HG03571 (cell line): ENCODE measurements around the gene MUC4.

Experiments used
- ATAC-seq: cut with Tn5 transposase; IDR thresholded peaks from one replicate; pipeline ENCODE4 v1.9.1; 2021; ENCODE audit not compliant: unreplicated experiment

MUC4 gene, protein sequence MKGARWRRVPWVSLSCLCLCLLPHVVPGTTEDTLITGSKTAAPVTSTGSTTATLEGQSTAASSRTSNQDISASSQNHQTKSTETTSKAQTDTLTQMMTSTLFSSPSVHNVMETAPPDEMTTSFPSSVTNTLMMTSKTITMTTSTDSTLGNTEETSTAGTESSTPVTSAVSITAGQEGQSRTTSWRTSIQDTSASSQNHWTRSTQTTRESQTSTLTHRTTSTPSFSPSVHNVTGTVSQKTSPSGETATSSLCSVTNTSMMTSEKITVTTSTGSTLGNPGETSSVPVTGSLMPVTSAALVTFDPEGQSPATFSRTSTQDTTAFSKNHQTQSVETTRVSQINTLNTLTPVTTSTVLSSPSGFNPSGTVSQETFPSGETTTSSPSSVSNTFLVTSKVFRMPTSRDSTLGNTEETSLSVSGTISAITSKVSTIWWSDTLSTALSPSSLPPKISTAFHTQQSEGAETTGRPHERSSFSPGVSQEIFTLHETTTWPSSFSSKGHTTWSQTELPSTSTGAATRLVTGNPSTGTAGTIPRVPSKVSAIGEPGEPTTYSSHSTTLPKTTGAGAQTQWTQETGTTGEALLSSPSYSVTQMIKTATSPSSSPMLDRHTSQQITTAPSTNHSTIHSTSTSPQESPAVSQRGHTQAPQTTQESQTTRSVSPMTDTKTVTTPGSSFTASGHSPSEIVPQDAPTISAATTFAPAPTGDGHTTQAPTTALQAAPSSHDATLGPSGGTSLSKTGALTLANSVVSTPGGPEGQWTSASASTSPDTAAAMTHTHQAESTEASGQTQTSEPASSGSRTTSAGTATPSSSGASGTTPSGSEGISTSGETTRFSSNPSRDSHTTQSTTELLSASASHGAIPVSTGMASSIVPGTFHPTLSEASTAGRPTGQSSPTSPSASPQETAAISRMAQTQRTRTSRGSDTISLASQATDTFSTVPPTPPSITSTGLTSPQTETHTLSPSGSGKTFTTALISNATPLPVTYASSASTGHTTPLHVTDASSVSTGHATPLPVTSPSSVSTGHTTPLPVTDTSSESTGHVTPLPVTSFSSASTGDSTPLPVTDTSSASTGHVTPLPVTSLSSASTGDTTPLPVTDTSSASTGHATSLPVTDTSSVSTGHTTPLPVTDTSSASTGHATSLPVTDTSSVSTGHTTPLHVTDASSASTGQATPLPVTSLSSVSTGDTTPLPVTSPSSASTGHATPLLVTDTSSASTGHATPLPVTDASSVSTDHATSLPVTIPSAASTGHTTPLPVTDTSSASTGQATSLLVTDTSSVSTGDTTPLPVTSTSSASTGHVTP (N-terminal part only)

DNA sequence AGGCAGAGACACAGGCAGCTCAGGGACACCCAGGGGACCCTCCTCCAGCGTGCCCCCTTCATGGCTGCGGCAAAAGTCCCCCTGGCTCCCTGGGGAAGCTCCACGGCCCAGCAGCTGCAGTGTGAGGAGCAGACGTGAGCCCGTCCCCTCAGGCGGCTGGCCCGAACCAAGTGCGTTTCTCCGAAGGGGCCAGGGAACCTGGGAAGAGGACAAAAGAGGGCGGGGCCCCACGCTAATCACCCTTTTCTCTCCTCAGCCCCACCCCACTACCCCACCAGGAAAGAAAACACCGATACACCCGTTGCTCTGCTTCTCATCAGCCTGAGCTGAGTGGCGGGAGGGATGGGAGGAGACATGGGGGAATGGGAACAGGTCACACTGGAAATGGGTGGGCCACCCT, at the start of gene MUC4:
MUC4 (minus strand) TSS at position 174 of the 400 bp plus-strand sequence; CDS start at position 62, 112 bp downstream.
- no peak for ATAC-seq

DNA sequence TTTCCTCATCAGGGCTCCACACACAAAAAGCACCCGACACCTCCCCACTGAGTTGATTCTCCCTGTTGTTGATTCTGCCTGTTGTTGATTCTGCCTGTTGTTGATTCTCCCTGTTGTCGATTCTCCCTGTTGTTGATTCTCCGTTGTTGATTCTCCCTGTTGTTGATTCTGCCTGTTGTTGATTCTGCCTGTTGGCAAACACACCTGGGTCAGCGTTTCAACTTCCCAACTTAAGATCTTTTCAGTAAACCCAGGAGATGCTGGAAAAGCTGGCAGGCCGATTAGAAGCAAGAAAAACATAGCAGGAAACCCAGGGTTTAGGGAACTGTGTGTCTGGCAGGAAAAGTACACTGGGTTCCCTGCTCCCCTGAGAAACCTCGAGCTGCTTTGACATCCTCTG, 48.7 kb upstream of the MUC4 start:
- ATAC-seq: no peak

DNA sequence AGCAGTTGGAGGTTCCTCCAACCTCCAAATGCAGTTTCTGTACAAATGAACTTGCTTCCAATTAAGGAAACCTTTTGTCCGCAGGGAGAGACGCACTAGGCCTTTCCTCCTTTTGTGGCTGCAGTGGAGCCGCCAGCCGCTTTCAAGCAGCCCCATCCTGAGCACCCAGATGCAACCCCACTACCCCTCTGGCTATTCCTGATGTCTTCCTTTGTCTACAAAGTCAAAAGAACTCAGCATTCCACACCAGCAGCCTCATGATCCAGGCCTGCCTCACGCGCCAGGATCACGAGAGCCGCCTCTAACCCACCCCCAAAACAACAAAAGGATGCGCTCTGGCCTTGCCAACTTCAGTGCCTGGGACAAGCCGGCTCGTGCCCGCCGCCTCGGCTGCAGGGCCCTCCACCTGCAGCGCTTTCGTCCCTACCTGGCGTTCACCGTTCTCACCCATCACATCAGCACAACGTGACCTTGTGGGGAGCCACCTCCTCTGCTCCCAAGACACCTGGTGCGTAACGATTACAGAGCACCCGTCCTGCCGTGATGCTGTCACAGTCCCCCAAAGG, 48.2 kb upstream of the MUC4 start:
- no peak for ATAC-seq

DNA sequence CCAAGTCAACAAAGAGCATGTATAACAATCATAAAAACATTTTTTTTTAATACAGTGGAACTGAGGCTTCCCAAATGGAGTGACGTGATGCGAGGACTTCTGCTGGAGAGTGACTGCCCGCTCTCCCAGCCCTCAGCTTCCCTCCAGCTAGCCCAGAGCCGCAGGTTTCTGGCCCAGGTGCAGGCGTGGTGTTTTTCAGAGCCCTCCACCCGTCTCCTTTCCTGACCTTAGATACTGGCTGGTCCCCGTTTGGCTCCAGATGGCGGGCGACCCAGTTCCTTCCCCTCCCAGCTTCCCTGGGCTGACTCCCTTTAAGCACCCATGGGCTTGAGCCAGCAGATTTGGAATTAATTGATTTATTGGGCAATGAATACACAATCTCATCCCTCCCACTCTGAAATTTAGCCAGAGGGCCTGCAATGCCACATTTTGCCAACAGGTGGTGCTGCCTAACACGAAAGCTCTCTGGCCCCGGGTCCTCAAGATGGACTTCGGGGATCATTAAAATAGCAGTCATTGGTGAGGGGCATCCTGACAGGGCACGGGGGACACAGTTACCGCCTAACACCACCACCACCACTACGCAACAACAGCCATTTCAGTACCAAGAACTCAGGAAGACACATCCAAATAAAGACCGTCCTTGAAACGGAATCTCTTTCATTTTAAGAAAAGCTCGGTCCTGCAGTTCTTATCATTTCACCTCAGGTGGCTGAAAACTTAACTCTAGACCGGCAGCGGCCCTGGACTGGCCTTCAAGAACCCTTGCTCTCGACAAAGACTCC, 47.5 kb upstream of the MUC4 start:
- ATAC-seq: no peak

DNA sequence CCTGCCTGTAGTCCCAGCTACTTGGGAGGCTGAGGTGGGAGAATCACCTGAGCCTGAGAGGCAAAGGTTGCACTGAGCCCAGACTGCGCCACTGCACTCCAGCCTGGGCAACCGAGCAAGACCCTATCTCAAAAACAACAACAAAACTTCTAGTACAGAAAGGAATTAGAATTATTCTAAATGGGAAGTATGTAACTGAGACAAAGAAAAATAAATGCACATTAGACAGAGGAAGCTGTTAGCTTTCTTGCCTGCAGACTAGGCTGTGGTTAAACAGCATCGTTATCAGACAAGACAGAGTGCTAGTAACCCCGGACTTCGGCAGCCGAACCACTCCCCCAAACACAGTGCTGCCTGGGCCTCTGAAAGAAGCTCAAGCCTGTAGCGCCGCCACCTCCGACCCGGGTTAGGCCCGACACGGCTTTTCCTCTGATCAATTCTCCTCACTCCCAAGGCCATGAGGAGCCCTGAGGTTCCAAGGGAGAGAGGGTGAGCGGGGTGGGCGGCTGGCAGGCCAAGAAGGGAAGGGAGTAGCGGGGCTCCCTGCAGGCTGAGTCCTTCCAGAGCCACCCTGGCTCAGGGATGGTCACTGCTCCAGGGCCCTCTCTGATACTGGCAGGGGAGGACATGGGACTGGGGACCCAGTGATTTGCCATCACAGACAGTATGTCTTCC, 44.8 kb upstream of the MUC4 start:
- no peak for ATAC-seq

DNA sequence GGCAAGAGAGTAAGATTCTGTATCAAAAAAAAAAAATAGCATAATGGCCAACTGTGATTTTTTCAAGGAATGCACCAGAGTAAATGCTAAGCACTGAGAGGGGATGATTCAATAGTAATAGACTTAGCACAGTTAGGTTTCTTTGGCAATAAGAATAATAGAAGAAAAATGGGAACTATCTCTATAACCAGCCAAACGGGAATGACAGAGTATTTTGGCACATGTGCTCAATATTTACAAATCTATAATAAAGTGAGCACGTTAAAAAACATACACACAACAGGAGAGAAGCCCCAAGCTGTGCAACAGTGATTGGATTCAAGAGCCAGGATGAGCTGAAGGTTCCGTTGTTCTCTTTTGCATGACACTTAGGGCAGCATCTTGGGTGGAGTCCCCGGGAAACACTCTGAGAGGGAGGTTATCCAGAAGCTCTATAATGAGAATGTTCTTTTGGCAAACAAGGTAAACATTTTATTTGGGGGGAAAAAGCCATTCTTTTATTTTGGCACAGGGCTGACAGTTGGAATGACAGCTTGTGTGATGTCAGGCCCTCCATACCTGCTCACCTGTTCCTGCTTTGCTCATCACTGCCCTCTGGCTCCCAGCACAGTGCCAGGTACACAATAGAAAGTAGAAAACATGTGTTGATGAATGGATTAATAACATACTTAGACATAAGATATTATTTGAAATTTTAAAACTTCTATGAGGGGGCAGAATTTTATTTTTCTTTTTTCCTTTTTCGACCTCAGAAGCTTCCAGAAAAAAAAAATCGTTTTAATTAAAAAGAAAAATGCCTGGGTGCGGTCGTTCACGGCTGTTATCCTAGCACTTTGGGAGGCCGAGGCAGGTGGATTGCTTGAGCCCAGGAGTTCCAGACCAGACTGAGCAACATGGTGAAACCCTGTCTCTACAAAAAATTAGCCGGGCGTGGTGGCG, 44.0 kb upstream of the MUC4 start:
- no peak for ATAC-seq

DNA sequence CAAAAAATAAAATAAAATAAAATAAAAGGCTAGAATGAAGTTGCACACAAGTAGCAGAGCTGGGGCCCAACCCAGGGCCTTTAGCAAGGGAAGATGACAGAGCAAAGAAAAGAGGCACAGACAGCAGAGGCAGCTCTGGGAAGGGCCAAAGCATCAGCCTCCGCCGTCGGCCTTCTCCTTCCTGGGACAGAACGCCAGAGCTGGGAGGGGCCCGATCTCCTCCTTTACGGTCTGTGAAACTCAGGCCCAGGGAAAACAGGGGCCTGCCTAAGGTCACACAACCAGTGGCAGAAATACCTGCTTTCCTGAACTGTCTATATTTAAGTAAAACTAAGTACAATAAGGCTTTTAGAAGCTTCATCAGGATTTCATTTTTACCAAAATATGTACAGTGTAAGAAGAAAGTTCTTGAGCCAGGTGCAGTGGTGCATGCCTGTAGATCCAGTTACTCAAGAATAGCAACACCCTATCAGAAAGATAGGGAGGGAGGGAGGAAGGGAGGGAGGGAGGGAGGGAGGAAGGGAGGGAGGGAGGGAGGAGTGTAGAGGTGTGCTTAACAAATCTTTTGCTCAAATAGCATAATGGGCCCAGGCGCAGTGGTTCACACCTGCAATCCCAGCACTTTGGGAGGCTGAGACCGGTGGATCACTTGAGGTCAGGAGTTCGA, 43.0 kb upstream of the MUC4 start:
- no peak for ATAC-seq

DNA sequence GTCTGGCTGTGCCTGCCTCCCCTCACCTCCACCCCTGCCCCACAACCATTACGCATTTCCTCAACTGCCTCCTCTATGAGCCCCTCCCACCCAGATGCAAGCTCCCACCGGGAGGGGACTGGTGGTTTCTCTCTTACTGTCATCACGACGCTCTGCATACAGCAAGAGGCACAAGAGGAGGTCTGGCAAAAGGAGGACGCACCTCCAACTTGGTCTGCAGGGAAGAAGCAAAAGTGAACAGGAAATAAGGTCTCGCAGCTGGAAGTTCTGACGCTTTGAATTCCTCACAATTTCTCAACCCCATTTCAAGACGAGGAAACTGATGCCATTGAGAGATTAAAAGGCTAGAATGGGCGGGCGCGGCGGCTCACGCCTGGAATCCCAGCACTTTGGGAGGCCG, 42.3 kb upstream of the MUC4 start:
- no peak for ATAC-seq

DNA sequence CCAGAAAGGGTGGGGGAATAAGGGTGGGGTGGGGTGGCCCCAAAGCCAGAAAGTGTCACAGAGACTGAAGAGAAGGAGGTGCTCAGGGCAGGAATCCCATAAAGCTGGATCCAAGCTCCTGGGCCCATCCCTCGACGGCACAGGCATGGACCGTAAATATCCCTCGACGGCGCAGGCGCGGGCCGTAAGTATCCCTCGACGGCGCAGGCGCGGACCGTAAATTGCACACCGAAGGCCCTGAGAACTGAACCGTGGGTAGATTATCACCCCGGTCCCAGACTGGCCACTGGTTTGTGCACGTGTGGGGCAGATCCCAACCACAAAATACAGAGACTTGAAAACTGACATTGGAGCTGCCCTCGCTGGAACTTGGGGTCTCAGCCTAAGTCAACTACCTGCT, 41.3 kb upstream of the MUC4 start:
- ATAC-seq: no peak

DNA sequence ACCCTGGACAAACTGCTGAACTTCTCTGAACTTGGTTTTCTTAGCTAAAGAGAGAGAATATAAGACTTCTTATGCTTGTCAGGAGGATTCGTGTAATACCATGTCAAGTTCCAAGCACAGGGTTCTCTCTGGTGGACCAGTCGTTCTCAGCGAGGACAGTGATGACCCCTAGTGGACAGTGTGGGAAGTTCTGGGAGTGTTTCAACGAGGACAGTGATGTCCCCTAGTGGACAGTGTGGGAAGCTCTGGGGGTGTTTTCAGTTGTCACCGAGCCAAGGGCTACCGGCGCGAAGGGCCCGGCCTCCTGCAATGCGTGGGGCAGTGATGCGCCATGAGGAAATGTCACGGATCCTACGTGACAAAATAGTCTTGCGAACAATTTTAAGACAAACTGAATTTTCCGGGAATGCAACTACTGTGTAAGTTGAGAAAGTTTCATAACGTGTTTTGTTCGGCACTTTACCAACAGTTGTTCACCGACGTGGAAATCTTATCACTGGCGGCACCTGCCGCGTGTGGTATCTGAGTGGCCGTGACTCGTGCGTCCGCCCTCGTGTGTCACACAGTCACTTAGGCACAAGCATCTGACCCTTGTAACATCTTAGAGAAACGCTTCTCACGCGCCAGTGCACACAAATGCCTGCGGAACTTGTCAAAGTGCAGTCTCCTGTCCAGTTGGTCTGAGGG, 39.3 kb upstream of the MUC4 start:
- ATAC-seq: peak; percentile 93

DNA sequence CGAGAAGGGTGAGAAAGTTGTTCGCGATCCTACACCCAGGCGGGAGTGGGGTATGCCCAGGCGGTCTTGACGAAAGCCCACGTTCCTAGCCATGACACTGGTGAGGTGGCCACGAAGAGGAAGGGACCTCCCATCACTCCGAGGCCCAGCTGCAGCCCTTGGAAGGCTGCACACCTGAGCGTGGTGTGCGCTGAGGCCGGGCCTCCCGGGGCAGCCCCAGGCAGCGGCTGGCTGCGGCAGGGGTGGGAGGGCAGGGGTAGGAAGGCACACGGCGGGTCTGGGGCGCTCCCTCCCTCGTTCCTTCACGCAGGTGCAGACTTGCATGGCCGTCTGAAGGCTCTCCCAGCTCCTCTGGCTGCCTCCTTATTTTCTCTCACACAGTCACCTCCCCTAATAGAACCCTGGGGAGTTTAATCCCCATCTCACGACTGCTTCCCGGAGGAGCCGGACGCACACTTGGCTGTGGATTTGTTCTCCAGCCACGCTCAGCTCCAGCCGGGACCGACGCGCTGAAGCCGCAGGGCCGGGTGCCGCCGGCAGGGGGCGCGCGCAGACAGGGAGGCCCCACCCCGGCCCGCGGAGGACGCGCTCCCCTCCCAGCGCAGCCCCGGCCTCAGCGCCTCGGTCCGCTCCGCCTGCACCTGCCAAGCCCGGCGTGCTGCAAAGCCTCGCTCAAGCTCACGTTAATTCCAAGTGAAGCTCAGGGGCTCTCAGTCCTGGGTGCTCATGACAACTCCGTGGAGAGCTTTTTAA, 37.8 kb upstream of the MUC4 start:
- no peak for ATAC-seq

DNA sequence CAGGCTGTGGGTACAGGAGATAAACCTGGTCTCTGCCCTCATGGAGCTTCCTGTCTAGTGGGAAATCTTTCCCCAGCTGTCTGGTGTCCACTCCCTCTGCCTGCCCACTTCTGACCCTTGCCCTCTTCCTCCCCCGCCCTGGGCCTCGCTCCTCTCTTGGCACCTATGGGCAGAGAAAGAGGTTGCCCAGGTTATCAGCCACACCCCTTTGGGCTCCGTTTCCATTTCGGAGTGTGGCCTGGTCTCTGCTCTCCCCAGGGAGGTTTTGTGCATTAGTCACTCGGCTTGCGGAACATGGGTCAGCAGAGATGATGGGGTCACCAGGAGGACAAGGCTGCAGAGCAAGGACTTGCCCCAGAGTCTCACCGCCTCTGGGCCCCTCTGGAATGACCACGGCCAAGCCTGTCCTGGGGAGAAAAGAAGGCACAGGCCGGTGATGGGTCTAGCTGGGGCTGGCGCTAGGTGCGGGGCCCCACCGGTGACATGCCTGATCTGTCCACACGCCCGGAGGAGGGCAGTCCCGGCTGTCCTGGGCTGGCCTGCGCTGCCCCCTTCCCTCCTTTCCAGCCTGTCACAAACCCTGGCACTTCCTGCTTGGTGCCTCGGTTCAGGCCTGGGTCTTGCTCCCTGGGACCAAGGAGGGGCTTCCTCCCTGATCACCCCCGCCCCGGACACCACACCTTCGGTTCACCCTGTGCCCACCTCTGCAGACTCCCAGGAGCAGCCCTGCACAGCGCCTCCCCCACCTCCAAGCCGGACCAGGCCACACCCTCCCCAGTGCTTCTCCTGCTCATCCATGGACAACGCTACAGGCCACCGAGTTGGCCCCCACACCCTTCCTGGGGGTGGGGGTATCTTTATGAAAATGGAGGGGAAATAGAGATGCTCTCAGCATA, 35.6 kb upstream of the MUC4 start:
- no peak for ATAC-seq

DNA sequence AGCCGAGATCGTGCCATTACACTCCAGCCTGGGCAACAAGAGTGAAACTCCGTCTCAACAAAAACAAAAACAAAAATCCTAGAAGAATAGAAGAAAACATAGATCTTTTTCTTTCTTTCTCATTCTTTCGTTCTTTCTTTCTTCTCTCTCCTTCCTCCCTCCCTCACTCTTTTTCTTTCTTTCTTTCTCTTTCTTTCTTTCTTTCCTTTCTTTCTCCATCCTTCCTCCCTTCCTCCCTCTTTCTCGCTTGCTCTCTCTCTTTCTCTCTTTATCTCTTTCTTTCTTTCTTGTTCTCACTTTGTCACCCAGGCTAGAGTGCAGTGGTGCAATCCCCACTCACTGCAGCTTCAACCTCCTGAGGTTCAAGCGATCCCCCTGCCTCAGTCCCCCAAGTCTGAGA, 33.8 kb upstream of the MUC4 start:
- no peak for ATAC-seq

DNA sequence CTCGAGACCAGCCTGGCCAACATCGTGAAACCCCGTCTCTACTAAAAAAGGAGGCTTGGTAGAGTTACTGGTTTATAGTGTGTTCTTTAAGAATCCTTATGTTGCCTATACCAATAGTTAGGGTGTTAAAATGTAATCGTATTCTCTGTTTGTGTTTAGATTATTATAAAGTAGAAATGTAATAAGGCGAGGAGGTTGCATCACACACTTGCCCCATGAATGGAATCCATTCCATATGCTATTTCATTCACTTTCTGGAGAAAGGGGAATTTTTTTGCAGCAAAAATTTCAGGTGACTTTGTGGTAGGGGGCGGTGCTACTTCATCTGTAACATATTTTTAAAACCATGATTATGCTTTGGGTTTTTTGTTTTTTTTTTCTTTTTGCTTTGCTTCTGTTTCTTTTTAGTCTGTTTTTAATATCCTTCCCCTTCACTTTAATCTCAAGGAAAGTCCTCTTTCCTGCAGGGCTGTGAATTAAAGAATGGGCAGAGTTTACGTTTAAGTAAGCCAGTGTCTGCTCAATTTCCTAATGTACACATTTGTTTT, 33.0 kb upstream of the MUC4 start:
- no peak for ATAC-seq

DNA sequence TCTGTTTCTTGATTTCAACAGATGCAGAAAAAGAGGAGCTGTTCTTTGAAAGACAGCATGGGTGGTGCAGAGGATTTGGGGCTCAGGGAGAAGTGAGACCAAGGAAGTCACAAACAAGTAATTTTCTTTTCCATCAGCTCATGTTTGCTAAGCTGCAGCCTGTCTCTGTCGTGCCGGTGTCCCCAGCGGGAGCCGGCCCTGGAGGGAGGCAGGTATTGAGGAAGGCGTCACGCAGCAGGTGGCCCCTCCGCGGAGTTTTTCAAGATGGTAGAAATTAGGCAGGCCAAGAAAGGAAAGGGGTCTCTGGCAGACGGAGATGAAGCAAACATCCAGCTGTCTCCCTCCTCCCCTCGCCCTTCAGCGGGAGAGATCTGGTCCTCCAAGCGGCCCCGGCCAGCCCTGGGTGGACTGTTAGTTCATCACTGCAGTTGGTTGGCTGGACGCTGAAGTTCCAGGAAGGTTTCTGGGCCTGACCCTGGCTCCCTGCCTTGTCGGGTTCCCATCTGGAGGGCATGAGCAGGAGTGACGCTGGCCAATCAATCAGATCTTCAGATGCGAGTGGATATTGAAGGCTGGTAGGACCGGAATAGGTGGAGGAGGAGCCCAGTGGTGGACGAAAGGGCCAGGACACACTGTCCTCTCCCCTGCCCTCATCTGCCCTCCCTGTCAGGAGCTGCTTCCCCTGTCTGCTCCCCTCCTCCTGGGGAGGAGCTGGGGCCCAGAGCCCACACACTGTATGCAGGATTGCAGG, 27.7 kb upstream of the MUC4 start:
- ATAC-seq: no peak
